ENCODE measurements around the gene WNT7B. TPM values are rescaled to one million over a fixed set of nuclear protein-coding genes. Genes with fewer than 3 reads are reported as not detected.
A peak's percentile ranks its signal among the peaks of the same experiment; 100 is the strongest.
"Not testable (repeated sequence)": the region's sequence is repeated elsewhere in the genome, so short reads cannot be mapped to it uniquely, and the experiment has no call there.

The WNT7B gene
- total RNA-seq, 1 donor from 2014 or later = 0.15 TPM

DNA sequence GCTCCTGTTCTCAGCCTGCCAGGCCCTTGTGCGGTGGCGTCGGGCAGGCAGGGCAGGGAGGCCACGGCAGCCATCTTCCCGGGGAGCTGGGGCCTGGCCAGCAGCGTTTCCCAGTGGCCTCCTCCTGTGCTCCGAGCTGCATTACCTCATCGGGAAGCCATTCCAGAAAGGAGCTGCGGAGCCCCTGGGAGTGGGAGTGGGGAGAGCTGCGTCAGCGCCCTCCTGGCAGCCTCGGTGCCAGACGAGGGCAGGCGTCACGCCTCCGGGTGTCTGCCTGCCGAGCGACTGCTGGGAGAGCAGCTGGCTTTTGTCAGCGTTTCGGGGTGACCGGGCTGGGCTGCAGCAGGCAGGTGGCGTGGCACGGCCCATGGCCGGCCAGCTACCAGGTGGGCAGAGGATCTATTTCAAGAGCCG, 30.9 kb upstream of the WNT7B start:
- peak overlapping the region; percentile 88 for H3K27ac Mint-ChIP-seq (ENCODE audit: unreplicated experiment)
- peak; percentile 97 for DNase-seq (ENCODE audit: low spot score)
- no peak overlapping the region for H3K4me3 Mint-ChIP-seq (ENCODE audit: unreplicated experiment)
- TF ChIP-seq, protein P1, sequence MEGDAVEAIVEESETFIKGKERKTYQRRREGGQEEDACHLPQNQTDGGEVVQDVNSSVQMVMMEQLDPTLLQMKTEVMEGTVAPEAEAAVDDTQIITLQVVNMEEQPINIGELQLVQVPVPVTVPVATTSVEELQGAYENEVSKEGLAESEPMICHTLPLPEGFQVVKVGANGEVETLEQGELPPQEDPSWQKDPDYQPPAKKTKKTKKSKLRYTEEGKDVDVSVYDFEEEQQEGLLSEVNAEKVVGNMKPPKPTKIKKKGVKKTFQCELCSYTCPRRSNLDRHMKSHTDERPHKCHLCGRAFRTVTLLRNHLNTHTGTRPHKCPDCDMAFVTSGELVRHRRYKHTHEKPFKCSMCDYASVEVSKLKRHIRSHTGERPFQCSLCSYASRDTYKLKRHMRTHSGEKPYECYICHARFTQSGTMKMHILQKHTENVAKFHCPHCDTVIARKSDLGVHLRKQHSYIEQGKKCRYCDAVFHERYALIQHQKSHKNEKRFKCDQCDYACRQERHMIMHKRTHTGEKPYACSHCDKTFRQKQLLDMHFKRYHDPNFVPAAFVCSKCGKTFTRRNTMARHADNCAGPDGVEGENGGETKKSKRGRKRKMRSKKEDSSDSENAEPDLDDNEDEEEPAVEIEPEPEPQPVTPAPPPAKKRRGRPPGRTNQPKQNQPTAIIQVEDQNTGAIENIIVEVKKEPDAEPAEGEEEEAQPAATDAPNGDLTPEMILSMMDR (IDR thresholded peaks at IDR 0.05) = no peak
- peaks cover 62% of the 10 kb centered on the region for H3K4me1 Mint-ChIP-seq (ENCODE audit: low read depth)
- H3K36me3 Mint-ChIP-seq (ENCODE audit: low read depth) = peaks cover 2% of the 10 kb centered on the region
- no peaks in the 10 kb centered on the region for H3K27me3 Mint-ChIP-seq (ENCODE audit: low read depth)
- peaks cover 11% of the 10 kb centered on the region for H3K9me3 Mint-ChIP-seq (ENCODE audit: low read depth)

DNA sequence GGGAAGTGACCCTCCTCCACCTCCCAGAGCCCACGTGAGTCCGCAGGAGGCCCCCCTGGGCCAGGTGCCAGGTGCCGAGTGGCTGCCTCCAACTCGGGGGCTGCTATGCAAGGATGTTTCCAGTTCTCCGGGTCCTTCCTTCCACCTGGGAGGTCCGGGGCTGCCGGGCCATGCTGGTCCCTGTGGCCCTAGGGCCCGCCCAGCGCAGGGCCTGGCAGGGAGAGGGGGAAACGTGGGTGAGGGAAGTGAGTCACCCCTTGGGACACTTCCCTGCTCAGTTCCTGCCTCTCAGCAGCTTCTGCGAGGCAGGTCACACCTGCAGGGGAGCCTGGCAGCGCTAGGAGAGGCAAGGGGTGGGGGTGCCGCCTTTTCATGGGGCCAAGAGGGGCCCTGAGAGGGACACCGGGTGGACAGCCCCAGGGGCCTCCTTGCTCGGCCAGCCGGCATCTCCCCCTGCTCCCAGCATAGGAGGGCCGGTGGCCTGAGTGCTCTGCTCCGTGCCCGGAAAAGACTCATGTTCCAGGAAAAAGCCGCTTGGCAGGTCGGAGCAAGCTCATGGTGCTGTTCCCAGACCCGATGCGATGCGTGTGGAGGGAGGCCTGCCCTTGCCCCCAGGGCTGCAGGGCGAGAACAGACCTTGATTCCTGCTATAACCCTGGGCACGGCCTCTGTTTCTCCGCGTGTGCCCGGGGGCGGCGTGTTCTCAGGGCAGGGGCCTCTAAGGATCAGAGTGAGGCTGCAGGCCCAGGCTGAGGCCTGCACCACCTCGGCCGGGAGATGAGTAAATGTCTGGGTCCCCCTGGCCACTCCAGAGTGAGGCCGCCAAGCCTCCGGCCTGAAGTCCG, 30.3 kb upstream of the WNT7B start:
- peaks cover 11% of the 10 kb centered on the region for H3K9me3 Mint-ChIP-seq (ENCODE audit: low read depth)
- H3K4me3 Mint-ChIP-seq (ENCODE audit: unreplicated experiment) = no peak overlapping the region
- peaks cover 2% of the 10 kb centered on the region for H3K36me3 Mint-ChIP-seq (ENCODE audit: low read depth)
- TF ChIP-seq, protein P1 (IDR thresholded peaks at IDR 0.05) = no peak
- peaks cover 68% of the 10 kb centered on the region for H3K4me1 Mint-ChIP-seq (ENCODE audit: low read depth)
- H3K27ac Mint-ChIP-seq (ENCODE audit: unreplicated experiment) = peak overlapping the region; percentile 88
- peak; percentile 88 for DNase-seq (ENCODE audit: low spot score)
- H3K27me3 Mint-ChIP-seq (ENCODE audit: low read depth) = no peaks in the 10 kb centered on the region

DNA sequence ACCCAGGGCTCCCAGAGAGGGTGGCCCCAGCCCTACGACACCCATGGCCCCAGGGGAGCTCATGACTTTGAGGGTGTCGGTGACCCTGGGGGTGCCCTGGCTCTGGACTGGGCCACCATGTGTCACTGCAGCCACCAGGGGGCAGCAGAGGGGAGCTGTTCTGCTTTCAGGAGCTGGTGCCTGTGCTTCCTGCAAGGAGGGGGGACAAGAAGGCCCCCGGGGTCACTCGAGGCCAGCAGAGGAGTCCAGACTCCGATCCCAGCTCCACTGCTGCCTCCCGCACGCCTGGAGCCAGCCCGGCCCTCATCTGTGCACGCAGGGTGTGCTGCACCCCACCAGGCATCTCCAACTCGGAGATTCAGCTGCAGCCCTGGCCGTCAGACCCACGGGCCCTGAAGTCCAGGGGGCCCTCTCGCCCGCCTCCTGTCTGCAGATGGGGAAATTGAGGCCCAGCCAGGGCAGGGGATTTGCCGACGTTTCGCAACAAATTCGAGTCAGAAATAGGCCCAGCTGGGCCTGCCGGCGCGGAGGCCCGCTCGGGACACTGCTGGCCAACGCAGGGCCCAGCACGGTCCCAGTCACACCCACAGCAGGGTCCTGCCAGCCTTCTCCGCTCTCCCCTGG, 29.5 kb upstream of the WNT7B start:
- Mint-ChIP-seq H3K4me1 (ENCODE audit: low read depth) (peaks cover 73% of the 10 kb centered on the region), H3K27ac (ENCODE audit: unreplicated experiment) (peak overlapping the region; percentile 88), H3K27me3 (ENCODE audit: low read depth) (no peaks in the 10 kb centered on the region), H3K4me3 (ENCODE audit: unreplicated experiment) (no peak overlapping the region), H3K9me3 (ENCODE audit: low read depth) (peaks cover 11% of the 10 kb centered on the region), H3K36me3 (ENCODE audit: low read depth) (peaks cover 2% of the 10 kb centered on the region)
- TF ChIP-seq, protein P1 (IDR thresholded peaks at IDR 0.05) = peak; percentile 99
- DNase-seq (ENCODE audit: low spot score) = peak; percentile 96

DNA sequence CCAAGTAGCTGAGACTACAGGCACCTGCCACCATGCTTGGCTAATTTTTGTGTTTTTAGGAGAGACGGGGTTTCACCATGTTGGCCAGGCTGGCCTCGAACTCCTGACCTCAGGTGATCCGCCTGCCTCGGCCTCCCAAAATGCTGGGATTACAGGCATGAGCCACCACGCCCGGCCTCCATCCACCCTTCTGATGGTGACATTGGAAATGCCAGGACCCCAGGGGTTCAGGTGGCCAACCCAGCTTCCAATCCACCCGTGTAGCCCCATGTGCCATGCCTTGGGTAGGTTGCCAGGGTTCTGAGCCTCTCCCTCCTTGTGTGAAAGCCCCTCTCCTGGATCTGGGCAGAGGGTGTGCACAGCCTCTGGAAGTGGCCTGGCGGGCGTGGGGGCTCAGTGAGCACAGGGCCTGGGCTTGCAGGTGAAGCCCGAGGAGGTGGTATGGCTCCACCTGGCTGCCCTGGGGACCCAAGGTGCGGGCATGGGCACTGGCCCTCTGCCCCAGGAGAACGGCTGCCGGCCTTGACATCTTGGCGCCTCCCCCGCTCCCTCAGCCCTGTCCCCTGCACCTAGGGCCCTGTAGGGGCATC, 28.2 kb upstream of the WNT7B start:
- not testable (repeated sequence) for H3K36me3 Mint-ChIP-seq (ENCODE audit: low read depth); H3K4me3 Mint-ChIP-seq (ENCODE audit: unreplicated experiment); H3K27me3 Mint-ChIP-seq (ENCODE audit: low read depth); H3K9me3 Mint-ChIP-seq (ENCODE audit: low read depth)
- DNase-seq (ENCODE audit: low spot score) = peak; percentile 85
- Mint-ChIP-seq H3K27ac (ENCODE audit: unreplicated experiment) (peak overlapping the region; percentile 63), H3K4me1 (ENCODE audit: low read depth) (peaks cover 78% of the 10 kb centered on the region)

DNA sequence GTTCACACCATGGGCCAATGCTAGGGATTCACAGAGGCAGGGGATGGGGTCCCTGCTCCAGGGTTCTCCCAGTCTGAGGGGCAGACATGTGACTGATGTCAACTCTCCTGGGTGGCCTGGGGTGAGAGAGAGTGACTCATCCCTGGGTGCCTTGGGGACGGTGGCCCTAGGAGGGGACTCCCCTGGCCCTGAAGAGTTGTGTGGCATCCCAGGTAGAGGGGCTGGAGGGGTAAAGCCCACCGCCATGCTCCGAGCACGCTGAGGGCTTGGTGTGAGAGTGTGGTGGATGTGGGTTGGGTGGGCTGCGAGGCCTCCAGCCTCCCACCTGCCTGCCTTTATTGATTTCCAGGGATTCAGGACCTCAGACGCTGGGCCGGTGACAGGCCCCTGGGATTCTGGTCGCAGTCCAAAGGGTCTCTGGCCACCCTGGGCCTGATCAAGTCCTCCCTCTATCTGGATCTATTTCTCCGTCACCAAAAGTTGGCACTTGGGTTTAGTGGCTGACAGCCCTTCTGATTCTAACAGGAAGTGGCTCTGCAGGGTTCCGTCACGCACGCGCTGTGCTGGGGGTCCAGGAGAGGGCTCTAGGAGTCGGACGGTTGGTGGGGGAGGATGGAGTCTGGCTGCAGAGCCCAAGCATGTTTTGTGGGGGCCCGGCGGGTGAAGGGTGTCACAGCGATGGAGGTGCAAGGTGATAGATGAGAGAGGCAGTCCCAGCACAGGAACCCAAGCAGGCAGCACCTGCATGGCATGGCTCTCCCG, 27.3 kb upstream of the WNT7B start:
- Mint-ChIP-seq H3K27ac (ENCODE audit: unreplicated experiment) (no peak overlapping the region), H3K27me3 (ENCODE audit: low read depth) (no peaks in the 10 kb centered on the region), H3K4me1 (ENCODE audit: low read depth) (peaks cover 81% of the 10 kb centered on the region), H3K36me3 (ENCODE audit: low read depth) (no peaks in the 10 kb centered on the region), H3K9me3 (ENCODE audit: low read depth) (peaks cover 2% of the 10 kb centered on the region), H3K4me3 (ENCODE audit: unreplicated experiment) (no peak overlapping the region)
- TF ChIP-seq, protein P1 (IDR thresholded peaks at IDR 0.05) = no peak
- peak; percentile 93 for DNase-seq (ENCODE audit: low spot score)
